ENCODE data around the gene NRBP1. TPM values are rescaled to one million over a fixed set of nuclear protein-coding genes. Genes with fewer than 3 reads are reported as not detected.

Gene NRBP1
- total and polyA plus RNA-seq, 9 donors: 50.8 to 169 (median 90.0) TPM

DNA sequence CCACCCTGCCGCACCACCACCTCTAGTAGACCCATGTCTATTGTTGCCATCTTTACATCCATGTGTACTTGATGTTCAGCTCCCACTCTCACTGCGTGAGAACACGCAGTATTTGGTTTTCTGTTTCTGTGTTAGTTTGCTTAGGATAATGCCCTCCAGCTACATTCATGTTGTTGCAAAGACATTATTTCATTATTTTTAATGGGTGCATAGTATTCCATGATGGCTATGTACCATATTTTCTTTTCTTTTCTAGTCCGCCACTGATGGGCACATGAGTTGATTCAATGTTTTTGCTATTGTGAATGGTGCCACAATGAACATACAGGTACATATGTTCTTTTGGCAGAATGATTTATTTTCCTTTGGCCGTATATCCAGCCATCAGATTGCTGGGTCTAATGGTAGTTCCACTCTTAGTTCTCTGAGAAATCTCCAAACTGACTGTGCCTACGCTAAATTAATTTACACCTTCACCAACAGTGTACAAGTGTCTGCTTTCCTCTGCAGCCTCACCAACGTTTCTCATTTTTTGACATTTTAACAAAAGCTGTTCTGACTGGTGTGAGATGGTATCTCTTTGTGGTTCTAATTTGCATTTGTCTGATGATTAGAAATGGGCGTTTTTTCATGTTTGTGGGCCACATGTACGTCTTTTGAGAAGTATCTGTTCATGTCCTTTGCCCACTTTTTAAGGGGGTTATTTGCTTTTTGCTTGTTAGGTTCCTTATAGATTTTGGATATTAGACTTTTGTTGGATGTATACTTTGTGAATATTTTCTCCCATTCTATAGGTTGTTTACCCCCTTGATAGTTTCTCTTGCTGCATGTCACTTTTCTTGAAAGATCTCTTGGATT is 37.4 kb upstream of the NRBP1 start:
- 95% methylated on average over 9 of the region's 9 CpGs for WGBS, 3 donors
- no peak overlapping the region for H3K4me3 ChIP-seq
- H3K9me3 ChIP-seq: no peaks in the 10 kb centered on the region
- TF ChIP-seq, protein P1, sequence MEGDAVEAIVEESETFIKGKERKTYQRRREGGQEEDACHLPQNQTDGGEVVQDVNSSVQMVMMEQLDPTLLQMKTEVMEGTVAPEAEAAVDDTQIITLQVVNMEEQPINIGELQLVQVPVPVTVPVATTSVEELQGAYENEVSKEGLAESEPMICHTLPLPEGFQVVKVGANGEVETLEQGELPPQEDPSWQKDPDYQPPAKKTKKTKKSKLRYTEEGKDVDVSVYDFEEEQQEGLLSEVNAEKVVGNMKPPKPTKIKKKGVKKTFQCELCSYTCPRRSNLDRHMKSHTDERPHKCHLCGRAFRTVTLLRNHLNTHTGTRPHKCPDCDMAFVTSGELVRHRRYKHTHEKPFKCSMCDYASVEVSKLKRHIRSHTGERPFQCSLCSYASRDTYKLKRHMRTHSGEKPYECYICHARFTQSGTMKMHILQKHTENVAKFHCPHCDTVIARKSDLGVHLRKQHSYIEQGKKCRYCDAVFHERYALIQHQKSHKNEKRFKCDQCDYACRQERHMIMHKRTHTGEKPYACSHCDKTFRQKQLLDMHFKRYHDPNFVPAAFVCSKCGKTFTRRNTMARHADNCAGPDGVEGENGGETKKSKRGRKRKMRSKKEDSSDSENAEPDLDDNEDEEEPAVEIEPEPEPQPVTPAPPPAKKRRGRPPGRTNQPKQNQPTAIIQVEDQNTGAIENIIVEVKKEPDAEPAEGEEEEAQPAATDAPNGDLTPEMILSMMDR (IDR thresholded peaks at IDR 0.05): no peak
- no peak for TF ChIP-seq EP300 (IDR thresholded peaks at IDR 0.05)
- TF ChIP-seq POLR2A (IDR thresholded peaks at IDR 0.05): no peak
- DNase-seq: no peak
- H3K27me3 ChIP-seq: no peaks in the 10 kb centered on the region
- no peaks in the 10 kb centered on the region for H3K4me1 ChIP-seq (ENCODE audit: insufficient read depth)
- H3K27ac ChIP-seq: no peak overlapping the region
- no peaks in the 10 kb centered on the region for H3K36me3 ChIP-seq
- intact Hi-C loops (cut with DNase I): no loop called here

DNA sequence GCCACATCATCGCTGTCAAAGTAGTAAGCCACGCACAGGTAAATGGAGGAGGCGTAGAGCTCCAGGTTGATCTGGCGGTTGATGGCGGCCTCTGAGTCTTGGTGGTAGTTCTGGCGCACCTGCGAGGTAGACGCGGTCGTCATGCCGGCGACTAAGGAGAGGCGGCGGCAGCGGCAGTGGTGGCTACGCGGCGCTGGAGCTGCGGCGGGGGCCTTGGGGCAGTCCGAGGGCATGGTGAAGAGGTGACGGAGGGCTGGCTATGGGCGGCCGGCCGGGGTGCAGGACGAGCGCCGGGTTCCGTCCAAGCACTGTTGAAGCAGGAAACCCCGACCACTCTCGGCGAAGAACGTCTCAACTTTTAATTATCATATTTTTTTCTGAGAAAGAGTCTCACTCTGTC is 35.2 kb upstream of the NRBP1 start:
- H3K9me3 ChIP-seq: no peaks in the 10 kb centered on the region
- no peaks in the 10 kb centered on the region for H3K36me3 ChIP-seq
- H3K4me1 ChIP-seq (ENCODE audit: insufficient read depth): no peaks in the 10 kb centered on the region
- TF ChIP-seq EP300 (IDR thresholded peaks at IDR 0.05) (no peak), POLR2A (IDR thresholded peaks at IDR 0.05) (no peak)
- TF ChIP-seq, protein P1 (IDR thresholded peaks at IDR 0.05): no peak
- no peak overlapping the region for H3K27ac ChIP-seq
- DNase-seq: no peak
- H3K27me3 ChIP-seq: no peaks in the 10 kb centered on the region
- intact Hi-C loops (cut with DNase I): no loop called here
- H3K4me3 ChIP-seq: no peak overlapping the region
- whole genome bisulfite sequencing, 3 donors: 97 to 98% (median 97%) methylated on average over 33 of the region's 33 CpGs

DNA sequence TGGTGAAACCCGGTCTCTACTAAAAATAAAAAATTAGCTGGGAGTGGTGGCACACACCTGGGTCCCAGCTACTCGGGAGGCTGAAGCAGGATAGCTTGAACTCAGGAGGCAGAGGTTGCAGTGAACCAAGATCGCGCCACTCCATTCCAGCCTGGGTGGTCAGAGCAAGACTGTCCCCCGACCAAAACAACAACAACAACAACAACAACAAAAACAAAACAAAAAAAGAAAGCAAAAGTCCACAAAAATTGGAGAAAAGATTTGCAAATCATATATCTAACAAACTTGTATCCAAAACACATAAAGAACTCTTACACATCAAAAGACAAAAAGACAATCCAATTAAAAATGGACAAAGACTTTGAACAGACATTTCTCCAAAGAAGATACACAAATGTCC is 29.5 kb upstream of the NRBP1 start:
- 90 to 92% (median 92%) methylated on average over 5 of the region's 5 CpGs for WGBS, 3 donors
- Histone ChIP-seq H3K27me3 (no peaks in the 10 kb centered on the region), H3K36me3 (no peaks in the 10 kb centered on the region), H3K9me3 (no peaks in the 10 kb centered on the region), H3K4me1 (ENCODE audit: insufficient read depth) (no peaks in the 10 kb centered on the region), H3K27ac (no peak overlapping the region), H3K4me3 (no peak overlapping the region)
- intact Hi-C loops (cut with DNase I): no loop called here
- TF ChIP-seq, protein P1 (IDR thresholded peaks at IDR 0.05): no peak
- TF ChIP-seq POLR2A (IDR thresholded peaks at IDR 0.05): no peak
- no peak for TF ChIP-seq EP300 (IDR thresholded peaks at IDR 0.05)
- DNase-seq: no peak

GRCh38 chr2:27400348-27401135 is 27.9 kb upstream of the NRBP1 start:
- no peak for DNase-seq
- no peaks in the 10 kb centered on the region for H3K4me1 ChIP-seq (ENCODE audit: insufficient read depth)
- intact Hi-C loops (cut with DNase I): no loop called here
- H3K9me3 ChIP-seq: no peaks in the 10 kb centered on the region
- no peak overlapping the region for H3K27ac ChIP-seq
- H3K36me3 ChIP-seq: no peaks in the 10 kb centered on the region
- 91 to 96% (median 94%) methylated on average over 2 of the region's 2 CpGs for WGBS, 3 donors
- no peaks in the 10 kb centered on the region for H3K27me3 ChIP-seq
- no peak overlapping the region for H3K4me3 ChIP-seq
- TF ChIP-seq POLR2A (IDR thresholded peaks at IDR 0.05) (no peak), EP300 (IDR thresholded peaks at IDR 0.05) (no peak)
- TF ChIP-seq, protein P1 (IDR thresholded peaks at IDR 0.05): no peak

All from ovary (tissue), 9 donors.